Loucy (cell line): ENCODE measurements around the gene CD58.
A peak's percentile ranks its signal among the peaks of the same experiment; 100 is the strongest.

Experiments
- H2AFZ ChIP-seq: fragments of 200-600 bp; sonication (generic); 2 replicates; pipeline ENCODE4 v1.6.0; 2016; ENCODE audit warnings: antibody characterized with exemption, mild to moderate bottlenecking, low read length, moderate library complexity
- H3F3A ChIP-seq: fragments of 200-600 bp; 2 replicates; pipeline ENCODE4 v1.6.0; 2016; ENCODE audit warnings: antibody characterized with exemption, low read depth, mild to moderate bottlenecking
- H3K27me3 ChIP-seq: fragments of 200-600 bp; sonication (generic); 2 replicates; pipeline ENCODE4 v1.6.1; 2014; ENCODE audit warnings: low read length, mild to moderate bottlenecking; ENCODE audit not compliant: insufficient read depth, poor library complexity, severe bottlenecking
- H3K36me3 ChIP-seq: fragments of 200-600 bp; sonication (generic); 2 replicates; pipeline ENCODE4 v1.6.1; 2016; ENCODE audit warnings: low read length; ENCODE audit not compliant: insufficient read depth
- H3K4me1 ChIP-seq: fragments of 200-600 bp; sonication (generic); 2 replicates; pipeline ENCODE4 v1.5.1; 2014; ENCODE audit warnings: low read length, mild to moderate bottlenecking; ENCODE audit not compliant: insufficient read depth, poor library complexity, severe bottlenecking
- H3K4me2 ChIP-seq: fragments of 200-600 bp; sonication (generic); 2 replicates; pipeline ENCODE4 v1.6.0; 2014; ENCODE audit warnings: antibody characterized with exemption, low read length, low read depth, mild to moderate bottlenecking; ENCODE audit not compliant: poor library complexity, severe bottlenecking
- H3K4me3 ChIP-seq: fragments of 200-600 bp; sonication (generic); 2 replicates; pipeline ENCODE4 v1.5.1; 2014; ENCODE audit warnings: low read length, mild to moderate bottlenecking, mixed read lengths; ENCODE audit not compliant: poor library complexity, severe bottlenecking
- H3K79me2 ChIP-seq: fragments of 200-600 bp; sonication (generic); 2 replicates; pipeline ENCODE4 v1.6.1; 2014; ENCODE audit warnings: low read length; ENCODE audit not compliant: insufficient read depth
- H3K9ac ChIP-seq: fragments of 200-600 bp; sonication (generic); 2 replicates; pipeline ENCODE4 v1.6.0; 2014; ENCODE audit warnings: mild to moderate bottlenecking, low read depth, low read length, moderate library complexity; ENCODE audit not compliant: poor library complexity, severe bottlenecking
- H3K9me2 ChIP-seq: fragments of 200-600 bp; sonication (generic); replicated peaks from 2 replicates; pipeline ENCODE4 v1.6.1; 2016; ENCODE audit warnings: low read depth, low read length, mixed read lengths
- H3K9me3 ChIP-seq: fragments of 200-600 bp; sonication (generic); 2 replicates; pipeline ENCODE4 v1.6.1; 2014; ENCODE audit warnings: mild to moderate bottlenecking, antibody characterized with exemption, low read length, low read depth; ENCODE audit not compliant: insufficient read depth
- H4K20me1 ChIP-seq: fragments of 200-600 bp; sonication (generic); 2 replicates; pipeline ENCODE4 v1.6.0; 2014; ENCODE audit warnings: antibody characterized with exemption, low read length, mild to moderate bottlenecking; ENCODE audit not compliant: insufficient read depth, poor library complexity, severe bottlenecking
- EZH2phosphoT487 ChIP-seq: fragments of 200-600 bp; IDR thresholded peaks from 2 replicates; pipeline ENCODE4 v1.6.1; 2018; ENCODE audit warnings: antibody characterized with exemption, mild to moderate bottlenecking, moderate library complexity, borderline replicate concordance
- TF ChIP-seq, protein P1 (sequence below): fragments of 200-600 bp; sonication (generic); conservative IDR thresholded peaks from 2 replicates; pipeline ENCODE4 v1.5.1; 2014; ENCODE audit warnings: mild to moderate bottlenecking, antibody characterized with exemption, low read length

The CD58 gene

GRCh38 chr1:116510361-116510760 lies 60.5 kb downstream of the CD58 start:
- H3K36me3 ChIP-seq, result no peaks in the 10 kb centered on the region
- H3K4me3 ChIP-seq, result no peak overlapping the region
- no peaks in the 10 kb centered on the region for H3K27me3 ChIP-seq
- no peaks in the 10 kb centered on the region for H3K79me2 ChIP-seq
- H4K20me1 ChIP-seq, result no peaks in the 10 kb centered on the region
- no peak overlapping the region for H3K9ac ChIP-seq
- no peak overlapping the region for H2AFZ ChIP-seq
- TF ChIP-seq, protein P1, sequence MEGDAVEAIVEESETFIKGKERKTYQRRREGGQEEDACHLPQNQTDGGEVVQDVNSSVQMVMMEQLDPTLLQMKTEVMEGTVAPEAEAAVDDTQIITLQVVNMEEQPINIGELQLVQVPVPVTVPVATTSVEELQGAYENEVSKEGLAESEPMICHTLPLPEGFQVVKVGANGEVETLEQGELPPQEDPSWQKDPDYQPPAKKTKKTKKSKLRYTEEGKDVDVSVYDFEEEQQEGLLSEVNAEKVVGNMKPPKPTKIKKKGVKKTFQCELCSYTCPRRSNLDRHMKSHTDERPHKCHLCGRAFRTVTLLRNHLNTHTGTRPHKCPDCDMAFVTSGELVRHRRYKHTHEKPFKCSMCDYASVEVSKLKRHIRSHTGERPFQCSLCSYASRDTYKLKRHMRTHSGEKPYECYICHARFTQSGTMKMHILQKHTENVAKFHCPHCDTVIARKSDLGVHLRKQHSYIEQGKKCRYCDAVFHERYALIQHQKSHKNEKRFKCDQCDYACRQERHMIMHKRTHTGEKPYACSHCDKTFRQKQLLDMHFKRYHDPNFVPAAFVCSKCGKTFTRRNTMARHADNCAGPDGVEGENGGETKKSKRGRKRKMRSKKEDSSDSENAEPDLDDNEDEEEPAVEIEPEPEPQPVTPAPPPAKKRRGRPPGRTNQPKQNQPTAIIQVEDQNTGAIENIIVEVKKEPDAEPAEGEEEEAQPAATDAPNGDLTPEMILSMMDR, result no peak
- no peak for TF ChIP-seq EZH2phosphoT487
- H3K4me1 ChIP-seq, result peaks cover 65% of the 10 kb centered on the region
- no peak overlapping the region for H3K4me2 ChIP-seq
- no peaks in the 10 kb centered on the region for H3K9me3 ChIP-seq
- H3F3A ChIP-seq, result peaks cover 13% of the 10 kb centered on the region
- H3K9me2 ChIP-seq, result no peaks in the 10 kb centered on the region

DNA sequence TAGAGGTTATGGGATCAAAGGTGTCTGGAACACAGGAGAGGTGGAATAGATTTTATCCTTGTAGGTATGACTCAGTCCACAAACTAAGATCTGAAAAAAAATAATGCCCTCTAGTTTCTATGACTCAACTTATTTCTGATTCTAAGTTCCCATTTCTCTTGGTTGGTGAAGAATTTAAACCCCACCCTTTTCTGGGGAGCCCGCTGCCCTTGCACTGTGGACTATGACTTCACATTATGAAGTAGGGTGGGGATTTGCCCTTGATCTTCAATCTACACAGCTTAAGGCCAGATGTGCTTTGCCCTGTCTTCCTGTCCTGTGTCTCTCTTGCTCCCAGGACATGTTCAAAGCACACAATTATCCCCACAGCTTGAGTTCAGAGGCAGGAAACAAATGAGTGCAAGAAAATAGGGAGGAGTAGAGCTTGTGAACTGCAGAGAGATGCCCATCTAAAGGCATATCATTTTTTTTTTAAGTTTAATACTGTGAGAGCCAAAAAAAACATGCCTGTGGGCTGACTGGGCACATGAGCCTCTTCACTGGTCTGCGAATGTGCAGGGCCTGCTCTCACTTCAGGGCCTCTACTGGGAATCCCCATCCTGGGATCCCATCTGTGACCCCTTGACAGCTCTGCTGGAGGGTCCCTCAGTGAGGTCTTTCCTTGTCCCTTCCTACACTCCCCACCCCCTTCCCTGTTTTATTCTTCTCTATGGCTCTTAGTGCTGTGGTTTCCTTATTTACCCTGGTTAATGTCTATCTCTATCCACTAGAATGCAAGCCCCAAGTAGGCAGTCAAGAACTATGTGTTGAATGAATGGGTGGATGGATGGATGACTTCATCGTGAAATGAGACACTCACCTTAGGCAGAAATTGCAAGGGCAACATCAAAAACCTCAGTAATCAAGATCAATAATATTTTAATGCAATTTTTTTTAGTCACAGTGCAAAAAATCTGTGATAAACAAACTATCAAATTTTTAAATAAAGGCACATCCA lies 61.5 kb downstream of the CD58 start:
- Histone ChIP-seq H3F3A (peaks cover 11% of the 10 kb centered on the region), H3K4me1 (peaks cover 63% of the 10 kb centered on the region), H3K79me2 (no peaks in the 10 kb centered on the region), H3K9ac (peak overlapping the region; percentile 35), H3K4me2 (peak overlapping the region; percentile 15), H3K9me2 (no peaks in the 10 kb centered on the region), H3K36me3 (no peaks in the 10 kb centered on the region), H3K4me3 (no peak overlapping the region), H2AFZ (no peak overlapping the region), H3K27me3 (no peaks in the 10 kb centered on the region), H4K20me1 (no peaks in the 10 kb centered on the region), H3K9me3 (no peaks in the 10 kb centered on the region)
- no peak for TF ChIP-seq EZH2phosphoT487
- TF ChIP-seq, protein P1, result no peak

GRCh38 chr1:116508085-116508983 lies 62.5 kb downstream of the CD58 start:
- no peaks in the 10 kb centered on the region for H3K79me2 ChIP-seq
- H3K4me3 ChIP-seq, result no peak overlapping the region
- H4K20me1 ChIP-seq, result no peaks in the 10 kb centered on the region
- no peaks in the 10 kb centered on the region for H3K9me3 ChIP-seq
- H3K4me2 ChIP-seq, result peak overlapping the region; percentile 15
- no peaks in the 10 kb centered on the region for H3K9me2 ChIP-seq
- no peaks in the 10 kb centered on the region for H3K27me3 ChIP-seq
- peaks cover 64% of the 10 kb centered on the region for H3K4me1 ChIP-seq
- H3K36me3 ChIP-seq, result no peaks in the 10 kb centered on the region
- H3K9ac ChIP-seq, result peak overlapping the region; percentile 35
- peaks cover 13% of the 10 kb centered on the region for H3F3A ChIP-seq
- H2AFZ ChIP-seq, result no peak overlapping the region
- TF ChIP-seq, protein P1, result no peak
- no peak for TF ChIP-seq EZH2phosphoT487
